Liver (tissue), 9 donors: ENCODE data around the gene SEMA3B. TPM values are rescaled to one million over a fixed set of nuclear protein-coding genes. Genes with fewer than 3 reads are reported as not detected.
A peak's percentile ranks its signal among the peaks of the same experiment; 100 is the strongest.

Source experiments
- DNase-seq: peaks from one replicate; pipeline ENCODE4 v3.0.0-alpha.2; 2017; ENCODE audit warnings: low spot score
- H3K27ac ChIP-seq, 2 donors: one replicate each; pipeline ENCODE4 v1.7.0; 2013; ENCODE audit warnings: inconsistent platforms in 2 of 2, low read length in 2 of 2, control low read depth in 1 of 2, low read depth in 1 of 2, mild to moderate bottlenecking in 1 of 2
- H3K27me3 ChIP-seq, 4 donors: one replicate each; pipeline versions ENCODE4 v1.6.1 to v1.7.0; 2013; ENCODE audit warnings: low read length in 3 of 4, inconsistent platforms in 1 of 4, mild to moderate bottlenecking in 1 of 4, moderate library complexity in 1 of 4; ENCODE audit not compliant: control insufficient read depth in 4 of 4, insufficient read depth in 4 of 4
- H3K36me3 ChIP-seq, 4 donors: one replicate each; pipeline versions ENCODE4 v1.6.1 to v1.7.0; 2013; ENCODE audit warnings: low read length in 3 of 4, mild to moderate bottlenecking in 3 of 4, low read depth in 1 of 4, moderate library complexity in 1 of 4; ENCODE audit not compliant: control insufficient read depth in 4 of 4, insufficient read depth in 3 of 4
- H3K4me1 ChIP-seq, 4 donors: one replicate each; pipeline versions ENCODE4 v1.6.1 to v1.7.0; 2013; ENCODE audit warnings: low read length in 3 of 4, mild to moderate bottlenecking in 3 of 4, moderate library complexity in 1 of 4; ENCODE audit not compliant: control insufficient read depth in 4 of 4, insufficient read depth in 4 of 4
- H3K4me3 ChIP-seq, 3 donors: one replicate each; pipeline versions ENCODE4 v1.6.1 to v1.7.0; 2013; ENCODE audit warnings: low read length in 3 of 3, control low read depth in 1 of 3, low read depth in 1 of 3, mild to moderate bottlenecking in 1 of 3
- H3K9ac ChIP-seq, 2 donors: one replicate each; pipeline ENCODE4 v1.7.0; 2013; ENCODE audit warnings: low read length in 2 of 2, mild to moderate bottlenecking in 2 of 2, moderate library complexity in 2 of 2, control low read depth in 1 of 2, low read depth in 1 of 2
- H3K9me3 ChIP-seq, 4 donors: one replicate each; pipeline versions ENCODE4 v1.6.1 to v1.7.0; 2013; ENCODE audit warnings: low read length in 3 of 4; ENCODE audit not compliant: control insufficient read depth in 4 of 4
- EGR1 ChIP-seq, 2 donors: IDR thresholded peaks; 2 replicates each; pipeline ENCODE4 v1.6.1; 2016 to 2018; ENCODE audit warnings: antibody characterized with exemption in 2 of 2, low read depth in 2 of 2
- FOXA1 ChIP-seq: IDR thresholded peaks from 2 replicates; pipeline ENCODE4 v1.6.1; 2016; ENCODE audit warnings: antibody characterized with exemption
- FOXA2 ChIP-seq: IDR thresholded peaks from 2 replicates; pipeline ENCODE4 v1.6.1; 2016; ENCODE audit warnings: antibody characterized with exemption
- HNF4A ChIP-seq, 2 donors: conservative IDR thresholded peaks; 2 replicates each; pipeline ENCODE4 v1.6.1; 2016; ENCODE audit warnings: antibody characterized with exemption in 2 of 2, mild to moderate bottlenecking in 2 of 2
- JUND ChIP-seq, 2 donors: IDR thresholded peaks; 2 replicates each; pipeline ENCODE4 v1.6.1; 2016; ENCODE audit warnings: antibody characterized with exemption in 2 of 2
- RAD21 ChIP-seq, 2 donors: IDR thresholded peaks; 2 replicates each; pipeline ENCODE4 v1.6.1; 2016; ENCODE audit warnings: antibody characterized with exemption in 2 of 2, mild to moderate bottlenecking in 2 of 2
- RXRA ChIP-seq, 2 donors: IDR thresholded peaks; 2 replicates each; pipeline ENCODE4 v1.6.1; 2017 to 2018; ENCODE audit warnings: antibody characterized with exemption in 2 of 2, mild to moderate bottlenecking in 1 of 2
- SP1 ChIP-seq: IDR thresholded peaks from 2 replicates; pipeline ENCODE4 v1.6.1; 2018; ENCODE audit warnings: antibody characterized with exemption, mild to moderate bottlenecking
- TAF1 ChIP-seq: conservative IDR thresholded peaks from 2 replicates; pipeline ENCODE4 v1.6.1; 2016; ENCODE audit warnings: antibody characterized with exemption, mild to moderate bottlenecking
- YY1 ChIP-seq: IDR thresholded peaks from 2 replicates; pipeline ENCODE4 v1.6.1; 2016; ENCODE audit warnings: antibody characterized with exemption, mild to moderate bottlenecking
- WGBS: extraction: QIAGEN DNeasy Blood & Tissue Kit; methylation state at CpG from one replicate; pipeline ENCODE4 v1.1.7; 2013; 5-methylcytosine and 5-hydroxymethylcytosine counted together
- polyA plus RNA-seq, 2 donors: library from polyadenylated mRNA; stranded (reverse) in 1 of 2; unstranded in 1 of 2; fragments of 200-250 nt in 1 of 2; fragments of >200 nt in 1 of 2; fragmentation: Nextera tagmentation in 1 of 2; extraction: Ambion mirVana in 1 of 2; gene quantifications; one replicate each; pipeline versions ENCODE4 v1.2.1 to v1.2.3, GENCODE V29; 2013 to 2015
- total RNA-seq, 2 donors: library from RNA; depleted of rRNA; stranded (reverse); fragments of >200 nt; gene quantifications; one replicate each; pipeline ENCODE4 v1.2.3, GENCODE V29; 2014
- TF ChIP-seq, protein P1 (sequence below): fragments of 150-350 bp; IDR thresholded peaks from 2 replicates; pipeline ENCODE4 v1.5.1; 2017; ENCODE audit warnings: improper control_type of control experiment, low read depth, low read length; ENCODE audit not compliant: missing input control
- TF ChIP-seq, protein P2 (sequence below): IDR thresholded peaks from 2 replicates; pipeline ENCODE4 v1.6.1; 2016; ENCODE audit warnings: antibody characterized with exemption
- TF ChIP-seq, protein P3 (sequence below): IDR thresholded peaks from 2 replicates; pipeline ENCODE4 v1.6.1; 2016; ENCODE audit warnings: antibody characterized with exemption
- TF ChIP-seq, protein P4 (sequence below): IDR thresholded peaks from 2 replicates; pipeline ENCODE4 v1.6.1; 2016; ENCODE audit warnings: antibody characterized with exemption
- donor health status: healthy.
- donor health status: healthy.
- donor health status: healthy.
- donor health status: healthy.
- donor health status: healthy.

Gene SEMA3B
- total and polyA plus RNA-seq, 4 donors, result 0.40 to 1.5 (median 0.93) TPM

DNA sequence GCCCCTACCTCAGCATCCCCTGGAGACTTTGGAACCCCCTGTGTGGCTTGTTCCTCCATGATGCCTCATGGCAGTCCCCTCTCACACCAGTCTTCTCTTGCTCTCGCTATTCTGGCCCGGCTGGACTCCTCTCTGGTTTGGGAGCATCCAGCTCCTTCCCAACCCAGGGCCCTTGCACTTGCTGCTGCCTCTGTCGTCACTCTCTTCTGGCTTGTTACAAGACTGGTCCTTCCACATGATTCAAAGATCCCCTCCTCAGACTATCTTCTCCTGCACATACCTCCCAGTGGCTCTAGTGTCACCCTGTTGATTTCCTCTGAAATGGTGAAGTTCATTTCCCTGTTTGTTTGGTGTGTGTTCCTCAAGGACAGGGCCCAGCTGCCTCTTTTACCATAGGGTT is 39.5 kb upstream of the SEMA3B start (continued):
- TF ChIP-seq, protein P1, sequence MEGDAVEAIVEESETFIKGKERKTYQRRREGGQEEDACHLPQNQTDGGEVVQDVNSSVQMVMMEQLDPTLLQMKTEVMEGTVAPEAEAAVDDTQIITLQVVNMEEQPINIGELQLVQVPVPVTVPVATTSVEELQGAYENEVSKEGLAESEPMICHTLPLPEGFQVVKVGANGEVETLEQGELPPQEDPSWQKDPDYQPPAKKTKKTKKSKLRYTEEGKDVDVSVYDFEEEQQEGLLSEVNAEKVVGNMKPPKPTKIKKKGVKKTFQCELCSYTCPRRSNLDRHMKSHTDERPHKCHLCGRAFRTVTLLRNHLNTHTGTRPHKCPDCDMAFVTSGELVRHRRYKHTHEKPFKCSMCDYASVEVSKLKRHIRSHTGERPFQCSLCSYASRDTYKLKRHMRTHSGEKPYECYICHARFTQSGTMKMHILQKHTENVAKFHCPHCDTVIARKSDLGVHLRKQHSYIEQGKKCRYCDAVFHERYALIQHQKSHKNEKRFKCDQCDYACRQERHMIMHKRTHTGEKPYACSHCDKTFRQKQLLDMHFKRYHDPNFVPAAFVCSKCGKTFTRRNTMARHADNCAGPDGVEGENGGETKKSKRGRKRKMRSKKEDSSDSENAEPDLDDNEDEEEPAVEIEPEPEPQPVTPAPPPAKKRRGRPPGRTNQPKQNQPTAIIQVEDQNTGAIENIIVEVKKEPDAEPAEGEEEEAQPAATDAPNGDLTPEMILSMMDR, result no peak

DNA sequence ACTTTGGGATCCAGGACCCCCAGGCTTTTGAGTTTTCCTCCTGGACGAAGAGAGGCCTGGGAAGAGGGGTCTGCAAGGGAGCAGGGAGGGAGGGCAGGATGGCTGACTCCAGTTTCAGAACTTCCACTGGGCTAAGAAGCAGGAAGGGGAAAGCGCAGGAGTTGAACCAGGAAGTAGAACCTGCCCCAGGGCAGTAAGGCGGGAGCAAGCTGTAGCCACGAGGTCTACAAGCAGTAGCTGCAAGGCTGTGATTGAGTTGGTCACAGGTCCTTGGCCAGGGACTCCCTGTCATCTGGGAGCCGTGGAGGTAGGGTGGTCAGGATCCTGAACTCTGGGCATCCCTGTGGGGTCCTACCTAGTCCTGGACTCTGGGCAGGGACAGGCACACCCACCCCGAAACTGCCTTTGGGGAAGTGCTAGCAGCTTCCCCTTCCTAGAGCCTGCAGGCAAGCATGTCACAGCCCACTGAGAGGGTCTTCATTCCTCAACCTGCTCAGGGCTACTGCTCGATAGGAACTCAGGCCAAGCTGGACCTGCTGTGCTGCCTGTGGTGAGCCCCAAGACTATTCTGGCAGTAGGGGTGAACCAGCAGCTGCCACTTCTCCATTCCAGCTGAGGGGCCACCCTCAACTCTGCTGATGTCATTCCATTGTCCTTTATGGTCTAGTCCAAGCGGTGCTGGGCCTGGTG is 38.7 kb upstream of the SEMA3B start:
- no peak overlapping the region for H3K9ac ChIP-seq
- no peak overlapping the region for H3K4me3 ChIP-seq
- H3K27me3 ChIP-seq, result no peaks in the 10 kb centered on the region
- no peaks in the 10 kb centered on the region for H3K9me3 ChIP-seq
- H3K36me3 ChIP-seq, result no peaks in the 10 kb centered on the region
- TF ChIP-seq, protein P2, sequence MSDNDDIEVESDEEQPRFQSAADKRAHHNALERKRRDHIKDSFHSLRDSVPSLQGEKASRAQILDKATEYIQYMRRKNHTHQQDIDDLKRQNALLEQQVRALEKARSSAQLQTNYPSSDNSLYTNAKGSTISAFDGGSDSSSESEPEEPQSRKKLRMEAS, result no peak
- TF ChIP-seq FOXA2, result no peak
- TF ChIP-seq EGR1 (IDR thresholded peaks at IDR 0.05; ENCODE audit: low read depth in 2 of 2), result no peak
- no peak for TF ChIP-seq YY1
- no peak for DNase-seq
- WGBS, result 85% methylated on average over 8 of the region's 8 CpGs
- peak overlapping the region in 1 of 2 donors; percentile 40 for H3K27ac ChIP-seq
- peaks cover 5 to 18% (median 11%) of the 10 kb centered on the region in 4 donors for H3K4me1 ChIP-seq

DNA sequence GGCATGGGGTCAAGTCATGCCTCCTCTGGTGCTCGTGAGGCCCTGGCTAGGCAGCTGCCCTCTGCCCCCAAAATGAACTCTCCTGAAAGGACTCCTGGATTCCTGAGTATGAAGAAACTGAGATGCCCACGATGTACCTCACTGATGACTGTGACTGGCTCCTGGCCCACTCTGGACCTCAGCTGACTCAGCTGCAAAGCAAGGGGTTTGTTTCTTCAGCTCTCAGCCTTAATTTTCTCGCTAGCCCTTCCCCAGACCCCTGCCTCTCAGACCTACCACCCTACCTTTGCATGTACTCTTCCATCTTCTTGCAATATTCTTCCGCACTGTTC is 38.2 kb upstream of the SEMA3B start:
- no peaks in the 10 kb centered on the region for H3K36me3 ChIP-seq
- H3K4me1 ChIP-seq, result peaks cover 8 to 18% (median 11%) of the 10 kb centered on the region in 4 donors
- H3K9ac ChIP-seq, result no peak overlapping the region
- TF ChIP-seq JUND (IDR thresholded peaks at IDR 0.05) (no peak), HNF4A (conservative IDR thresholded peaks at IDR 0.05) (no peak)
- TF ChIP-seq, protein P3, sequence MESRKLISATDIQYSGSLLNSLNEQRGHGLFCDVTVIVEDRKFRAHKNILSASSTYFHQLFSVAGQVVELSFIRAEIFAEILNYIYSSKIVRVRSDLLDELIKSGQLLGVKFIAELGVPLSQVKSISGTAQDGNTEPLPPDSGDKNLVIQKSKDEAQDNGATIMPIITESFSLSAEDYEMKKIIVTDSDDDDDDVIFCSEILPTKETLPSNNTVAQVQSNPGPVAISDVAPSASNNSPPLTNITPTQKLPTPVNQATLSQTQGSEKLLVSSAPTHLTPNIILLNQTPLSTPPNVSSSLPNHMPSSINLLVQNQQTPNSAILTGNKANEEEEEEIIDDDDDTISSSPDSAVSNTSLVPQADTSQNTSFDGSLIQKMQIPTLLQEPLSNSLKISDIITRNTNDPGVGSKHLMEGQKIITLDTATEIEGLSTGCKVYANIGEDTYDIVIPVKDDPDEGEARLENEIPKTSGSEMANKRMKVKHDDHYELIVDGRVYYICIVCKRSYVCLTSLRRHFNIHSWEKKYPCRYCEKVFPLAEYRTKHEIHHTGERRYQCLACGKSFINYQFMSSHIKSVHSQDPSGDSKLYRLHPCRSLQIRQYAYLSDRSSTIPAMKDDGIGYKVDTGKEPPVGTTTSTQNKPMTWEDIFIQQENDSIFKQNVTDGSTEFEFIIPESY, result no peak
- H3K9me3 ChIP-seq, result no peaks in the 10 kb centered on the region
- no peak overlapping the region for H3K4me3 ChIP-seq
- no peak overlapping the region for H3K27ac ChIP-seq
- 85% methylated on average over 4 of the region's 4 CpGs for WGBS
- no peaks in the 10 kb centered on the region for H3K27me3 ChIP-seq
- no peak for DNase-seq

DNA sequence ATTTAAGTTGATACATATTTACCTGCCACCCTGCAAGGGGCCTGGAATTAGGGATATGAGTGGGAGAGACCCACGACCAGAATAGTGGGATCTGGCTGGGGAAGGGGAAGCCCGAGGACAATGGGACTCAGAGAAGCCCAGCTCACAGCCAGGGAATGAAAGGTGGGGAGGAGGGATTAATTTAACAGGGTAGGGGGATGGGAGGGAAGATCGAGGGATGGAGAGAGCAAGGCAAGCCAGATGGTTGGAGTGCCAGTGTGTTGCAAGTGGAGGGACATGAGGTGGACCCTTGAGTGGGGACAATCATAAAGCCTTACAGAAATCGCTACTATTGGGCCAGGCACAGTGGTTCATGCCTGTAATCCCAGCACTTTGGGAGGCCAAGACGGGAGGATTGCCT is 37.4 kb upstream of the SEMA3B start:
- 88% methylated on average over 5 of the region's 5 CpGs for WGBS
- Histone ChIP-seq H3K36me3 (no peaks in the 10 kb centered on the region), H3K9ac (no peak overlapping the region), H3K27ac (no peak overlapping the region), H3K4me3 (no peak overlapping the region), H3K9me3 (no peaks in the 10 kb centered on the region), H3K27me3 (no peaks in the 10 kb centered on the region), H3K4me1 (peaks cover 8 to 15% (median 11%) of the 10 kb centered on the region in 4 donors)
- DNase-seq, result no peak
- TF ChIP-seq TAF1, result no peak
- TF ChIP-seq FOXA1, result no peak
- TF ChIP-seq, protein P4, sequence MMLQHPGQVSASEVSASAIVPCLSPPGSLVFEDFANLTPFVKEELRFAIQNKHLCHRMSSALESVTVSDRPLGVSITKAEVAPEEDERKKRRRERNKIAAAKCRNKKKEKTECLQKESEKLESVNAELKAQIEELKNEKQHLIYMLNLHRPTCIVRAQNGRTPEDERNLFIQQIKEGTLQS, result no peak
- no peak for TF ChIP-seq RXRA (IDR thresholded peaks at IDR 0.05)
- no peak for TF ChIP-seq SP1
- TF ChIP-seq RAD21 (IDR thresholded peaks at IDR 0.05), result no peak
- TF ChIP-seq, protein P3, result no peak
- TF ChIP-seq, protein P1, result no peak
- TF ChIP-seq HNF4A (conservative IDR thresholded peaks at IDR 0.05), result no peak
